Stimulated activated CD8-positive, alpha-beta memory T cell treated with anti-CD3 and anti-CD28 coated beads, Interleukin-15, amount 100 ng/mL, for 24 hours (primary cell): ENCODE measurements around the gene CCNI.

Experiments
- DNase-seq: peaks from one replicate; pipeline ENCODE4 v3.0.0-alpha.2; 2020; ENCODE audit warnings: low read depth

CCNI gene

GRCh38 chr4:77002321-77003107 is 73.3 kb downstream of the CCNI start:
- no peak for DNase-seq

- no peak for DNase-seq
These were observed 73.9 kb downstream of the CCNI start for GRCh38 chr4:77001907-77002306.

- no peak for DNase-seq
These were observed 77.4 kb downstream of the CCNI start for GRCh38 chr4:76998251-76998901.

GRCh38 chr4:76997532-76997931 is 78.3 kb downstream of the CCNI start:
- DNase-seq, result no peak
